ENCODE data around the gene CRYBG2. TPM values are rescaled to one million over a fixed set of nuclear protein-coding genes. Genes with fewer than 3 reads are reported as not detected.

CRYBG2 gene
- total RNA-seq, 1 experiment from 2014 or later: 0.64 TPM

DNA sequence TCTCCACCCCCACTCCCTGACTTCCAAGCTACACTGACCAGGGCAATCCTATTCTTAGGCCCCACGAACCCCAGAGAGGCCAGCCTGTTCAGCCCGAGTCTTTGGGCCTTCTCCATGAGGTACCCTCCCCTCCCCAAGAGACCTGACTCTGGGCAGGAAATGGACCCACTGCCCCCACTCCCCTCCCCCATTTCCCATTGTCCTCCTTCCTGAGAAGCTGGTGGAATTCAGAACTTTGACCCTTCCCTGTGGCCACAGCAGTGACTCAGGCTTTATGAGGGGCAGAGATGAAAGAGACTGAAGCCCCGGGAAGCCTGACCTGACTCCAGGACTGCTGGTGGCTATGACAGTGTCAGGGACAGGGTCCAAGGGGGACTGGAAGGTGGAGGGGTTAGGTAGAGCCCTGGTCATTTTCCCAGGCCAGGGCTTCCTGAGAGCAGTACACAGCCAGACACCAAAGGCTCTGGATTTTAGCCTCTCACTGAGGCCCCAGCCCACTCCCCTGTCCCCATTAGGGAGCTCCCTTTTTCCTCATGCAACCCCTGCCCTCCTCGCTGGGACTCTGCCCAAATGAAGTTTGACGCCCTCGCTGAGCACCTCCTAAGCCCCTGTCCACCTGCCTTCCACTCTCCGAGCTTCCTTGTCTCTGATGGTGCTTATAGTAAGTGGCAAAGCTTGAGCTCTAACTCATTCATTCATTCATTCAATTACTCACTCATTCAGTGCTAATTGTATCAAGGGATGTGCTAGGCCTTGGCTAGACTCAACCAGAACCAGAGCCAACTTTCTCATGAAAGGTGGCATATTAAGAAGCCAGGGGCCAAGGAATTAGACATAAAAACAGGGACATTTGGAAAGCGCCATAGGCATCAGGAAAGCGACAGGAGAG, 3.0 kb downstream of the CRYBG2 start:
- intact Hi-C loops (cut with micrococcal nuclease; ENCODE audit: unreplicated experiment): no loop called here
- POLR2A ChIA-PET: no interaction called here
- H3K27ac ChIP-seq (ENCODE audit: low read length): no peak overlapping the region

DNA sequence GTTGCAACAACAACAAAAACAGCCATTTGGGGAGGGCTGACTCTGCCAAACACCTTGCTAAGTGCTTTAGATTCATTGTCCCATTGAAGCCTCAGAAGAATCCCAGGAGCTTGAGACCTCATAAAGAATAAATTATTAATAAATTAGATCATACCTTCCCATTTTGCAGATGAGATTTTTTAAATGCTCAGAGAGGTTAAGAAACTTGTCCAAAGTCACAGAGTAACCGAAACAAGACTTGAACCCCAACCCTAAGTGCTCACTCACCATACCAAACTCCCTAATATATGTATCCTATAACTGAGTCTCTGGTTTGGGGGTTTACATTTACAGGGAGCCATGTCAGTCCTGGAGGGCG, 3.6 kb downstream of the CRYBG2 start:
- Histone ChIP-seq H3K9me3 (ENCODE audit: control insufficient read depth, insufficient read depth, low read depth, low read length) (no peaks in the 10 kb centered on the region), H3K4me3 (ENCODE audit: low read depth in 2 of 2, low read length in 2 of 2) (no peak overlapping the region), H3K27me3 (ENCODE audit: control insufficient read depth, insufficient read depth, low read length) (no peaks in the 10 kb centered on the region), H3K4me1 (ENCODE audit: control insufficient read depth, insufficient read depth, low read length) (peaks cover 15% of the 10 kb centered on the region), H3K27ac (ENCODE audit: low read length) (no peak overlapping the region), H3K36me3 (ENCODE audit: control insufficient read depth, insufficient read depth, low read length) (no peaks in the 10 kb centered on the region)
- CTCF ChIA-PET: no interaction called here
- intact Hi-C loops (cut with micrococcal nuclease; ENCODE audit: unreplicated experiment) (no loop called here), in situ Hi-C loops (cut with HindIII; ENCODE audit: low pct_unique_long_range_greater_than_20kb, low sequenced_read_pairs) (no loop called here)
- POLR2A ChIA-PET: no interaction called here
- DNase-seq (ENCODE audit: low read depth, low spot score) (no peak), ATAC-seq (no peak)
- TF ChIP-seq POLR2AphosphoS5 (IDR thresholded peaks at IDR 0.05; ENCODE audit: low read depth, low read length): no peak
- no peak for TF ChIP-seq TCF7L2 (IDR thresholded peaks at IDR 0.05; ENCODE audit: low read depth, low read length)
- TF ChIP-seq, protein P1, sequence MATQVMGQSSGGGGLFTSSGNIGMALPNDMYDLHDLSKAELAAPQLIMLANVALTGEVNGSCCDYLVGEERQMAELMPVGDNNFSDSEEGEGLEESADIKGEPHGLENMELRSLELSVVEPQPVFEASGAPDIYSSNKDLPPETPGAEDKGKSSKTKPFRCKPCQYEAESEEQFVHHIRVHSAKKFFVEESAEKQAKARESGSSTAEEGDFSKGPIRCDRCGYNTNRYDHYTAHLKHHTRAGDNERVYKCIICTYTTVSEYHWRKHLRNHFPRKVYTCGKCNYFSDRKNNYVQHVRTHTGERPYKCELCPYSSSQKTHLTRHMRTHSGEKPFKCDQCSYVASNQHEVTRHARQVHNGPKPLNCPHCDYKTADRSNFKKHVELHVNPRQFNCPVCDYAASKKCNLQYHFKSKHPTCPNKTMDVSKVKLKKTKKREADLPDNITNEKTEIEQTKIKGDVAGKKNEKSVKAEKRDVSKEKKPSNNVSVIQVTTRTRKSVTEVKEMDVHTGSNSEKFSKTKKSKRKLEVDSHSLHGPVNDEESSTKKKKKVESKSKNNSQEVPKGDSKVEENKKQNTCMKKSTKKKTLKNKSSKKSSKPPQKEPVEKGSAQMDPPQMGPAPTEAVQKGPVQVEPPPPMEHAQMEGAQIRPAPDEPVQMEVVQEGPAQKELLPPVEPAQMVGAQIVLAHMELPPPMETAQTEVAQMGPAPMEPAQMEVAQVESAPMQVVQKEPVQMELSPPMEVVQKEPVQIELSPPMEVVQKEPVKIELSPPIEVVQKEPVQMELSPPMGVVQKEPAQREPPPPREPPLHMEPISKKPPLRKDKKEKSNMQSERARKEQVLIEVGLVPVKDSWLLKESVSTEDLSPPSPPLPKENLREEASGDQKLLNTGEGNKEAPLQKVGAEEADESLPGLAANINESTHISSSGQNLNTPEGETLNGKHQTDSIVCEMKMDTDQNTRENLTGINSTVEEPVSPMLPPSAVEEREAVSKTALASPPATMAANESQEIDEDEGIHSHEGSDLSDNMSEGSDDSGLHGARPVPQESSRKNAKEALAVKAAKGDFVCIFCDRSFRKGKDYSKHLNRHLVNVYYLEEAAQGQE (IDR thresholded peaks at IDR 0.05; ENCODE audit: insufficient read depth in 1 of 2, low read depth in 2 of 2, low read length in 1 of 2): no peak
- BruUV-seq (replicated peaks): no TSS peak

More for the DNA sequence above, 3.0 kb downstream of the CRYBG2 start:
- Histone ChIP-seq H3K4me3 (ENCODE audit: low read depth in 2 of 2, low read length in 2 of 2) (no peak overlapping the region), H3K9me3 (ENCODE audit: control insufficient read depth, insufficient read depth, low read depth, low read length) (no peaks in the 10 kb centered on the region), H3K36me3 (ENCODE audit: control insufficient read depth, insufficient read depth, low read length) (no peaks in the 10 kb centered on the region), H3K27me3 (ENCODE audit: control insufficient read depth, insufficient read depth, low read length) (no peaks in the 10 kb centered on the region), H3K4me1 (ENCODE audit: control insufficient read depth, insufficient read depth, low read length) (peaks cover 15% of the 10 kb centered on the region)
- TF ChIP-seq, protein P1 (IDR thresholded peaks at IDR 0.05; ENCODE audit: insufficient read depth in 1 of 2, low read depth in 2 of 2, low read length in 1 of 2): no peak
- peak; percentile 75 for TF ChIP-seq TCF7L2 (IDR thresholded peaks at IDR 0.05; ENCODE audit: low read depth, low read length)
- in situ Hi-C loops (cut with HindIII; ENCODE audit: low pct_unique_long_range_greater_than_20kb, low sequenced_read_pairs): no loop called here
- no TSS peak for BruUV-seq (replicated peaks)
- CTCF ChIA-PET: no interaction called here
- DNase-seq (ENCODE audit: low read depth, low spot score) (no peak), ATAC-seq (peak; percentile 59)

DNA sequence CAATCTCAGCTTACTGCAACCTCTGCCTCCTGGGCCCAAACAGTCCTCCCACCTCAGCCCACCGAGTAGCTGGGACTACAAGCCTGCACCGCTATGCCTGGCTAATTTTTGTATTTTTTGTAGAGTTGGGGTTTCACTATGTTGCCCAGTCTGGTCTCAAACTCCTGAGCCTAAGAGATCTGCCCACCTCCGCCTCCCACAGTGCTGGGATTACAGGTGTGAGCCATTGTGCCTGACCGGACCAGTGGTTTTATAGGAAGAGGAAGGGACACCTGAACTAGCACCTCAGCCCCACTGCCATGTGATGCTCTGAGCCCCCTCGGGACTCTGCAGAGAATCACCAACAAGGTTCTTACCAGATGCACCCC, 4.1 kb downstream of the CRYBG2 start:
- in situ Hi-C loops (cut with HindIII; ENCODE audit: low pct_unique_long_range_greater_than_20kb, low sequenced_read_pairs) (no loop called here), intact Hi-C loops (cut with micrococcal nuclease; ENCODE audit: unreplicated experiment) (no loop called here)
- BruUV-seq (replicated peaks): no TSS peak

More for the DNA sequence above, 4.1 kb downstream of the CRYBG2 start:
- H3K4me3 ChIP-seq (ENCODE audit: low read depth in 2 of 2, low read length in 2 of 2): no peak overlapping the region
- H3K36me3 ChIP-seq (ENCODE audit: control insufficient read depth, insufficient read depth, low read length): no peaks in the 10 kb centered on the region
- POLR2A ChIA-PET: no interaction called here
- H3K4me1 ChIP-seq (ENCODE audit: control insufficient read depth, insufficient read depth, low read length): peaks cover 15% of the 10 kb centered on the region
- H3K9me3 ChIP-seq (ENCODE audit: control insufficient read depth, insufficient read depth, low read depth, low read length): no peaks in the 10 kb centered on the region
- TF ChIP-seq, protein P1 (IDR thresholded peaks at IDR 0.05; ENCODE audit: insufficient read depth in 1 of 2, low read depth in 2 of 2, low read length in 1 of 2): no peak
- TF ChIP-seq SIN3A (IDR thresholded peaks at IDR 0.05; ENCODE audit: borderline replicate concordance, insufficient read depth, low read depth, low read length) (no peak), POLR2AphosphoS5 (IDR thresholded peaks at IDR 0.05; ENCODE audit: low read depth, low read length) (no peak), TCF7L2 (IDR thresholded peaks at IDR 0.05; ENCODE audit: low read depth, low read length) (no peak)
- TF ChIP-seq, protein P2, sequence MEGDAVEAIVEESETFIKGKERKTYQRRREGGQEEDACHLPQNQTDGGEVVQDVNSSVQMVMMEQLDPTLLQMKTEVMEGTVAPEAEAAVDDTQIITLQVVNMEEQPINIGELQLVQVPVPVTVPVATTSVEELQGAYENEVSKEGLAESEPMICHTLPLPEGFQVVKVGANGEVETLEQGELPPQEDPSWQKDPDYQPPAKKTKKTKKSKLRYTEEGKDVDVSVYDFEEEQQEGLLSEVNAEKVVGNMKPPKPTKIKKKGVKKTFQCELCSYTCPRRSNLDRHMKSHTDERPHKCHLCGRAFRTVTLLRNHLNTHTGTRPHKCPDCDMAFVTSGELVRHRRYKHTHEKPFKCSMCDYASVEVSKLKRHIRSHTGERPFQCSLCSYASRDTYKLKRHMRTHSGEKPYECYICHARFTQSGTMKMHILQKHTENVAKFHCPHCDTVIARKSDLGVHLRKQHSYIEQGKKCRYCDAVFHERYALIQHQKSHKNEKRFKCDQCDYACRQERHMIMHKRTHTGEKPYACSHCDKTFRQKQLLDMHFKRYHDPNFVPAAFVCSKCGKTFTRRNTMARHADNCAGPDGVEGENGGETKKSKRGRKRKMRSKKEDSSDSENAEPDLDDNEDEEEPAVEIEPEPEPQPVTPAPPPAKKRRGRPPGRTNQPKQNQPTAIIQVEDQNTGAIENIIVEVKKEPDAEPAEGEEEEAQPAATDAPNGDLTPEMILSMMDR (IDR thresholded peaks at IDR 0.05): no peak
- ATAC-seq (no peak), DNase-seq (ENCODE audit: low read depth, low spot score) (no peak)
- CTCF ChIA-PET: no interaction called here
- H3K27me3 ChIP-seq (ENCODE audit: control insufficient read depth, insufficient read depth, low read length): no peaks in the 10 kb centered on the region
- no peak overlapping the region for H3K27ac ChIP-seq (ENCODE audit: low read length)

All from Panc1 (cell line).